Naive B cell (primary cell): ENCODE data around the gene TBC1D9. TPM values are rescaled to one million over a fixed set of nuclear protein-coding genes. Genes with fewer than 3 reads are reported as not detected.
"Not testable (repeated sequence)": the region's sequence is repeated elsewhere in the genome, so short reads cannot be mapped to it uniquely, and the experiment has no call there.

Experiments used
- ATAC-seq, 2 donors: fragments of 150-1000 bp; cut with Tn5 transposase; 2 replicates each; pipeline ENCODE4 v1.10.0; 2021; ENCODE audit warnings: low read depth in 2 of 2, mild to moderate bottlenecking in 2 of 2, moderate library complexity in 2 of 2
- DNase-seq: peaks from one replicate; pipeline ENCODE4 v3.0.0; 2022
- H3K27ac Mint-ChIP-seq, 6 donors: one replicate each; pipeline ENCODE4 v1.8.0; 2020 to 2022; ENCODE audit warnings: mild to moderate bottlenecking in 6 of 6, mixed read lengths in 6 of 6, moderate library complexity in 5 of 6, inconsistent platforms in 2 of 6
- H3K27me3 Mint-ChIP-seq, 3 donors: one replicate each; pipeline ENCODE4 v1.8.0; 2021 to 2022; ENCODE audit warnings: mixed read lengths in 3 of 3, mild to moderate bottlenecking in 1 of 3
- H3K36me3 Mint-ChIP-seq, 2 donors: one replicate each; pipeline ENCODE4 v1.8.0; 2020 to 2022; ENCODE audit warnings: mixed read lengths in 2 of 2, inconsistent platforms in 1 of 2, mild to moderate bottlenecking in 1 of 2
- H3K4me1 Mint-ChIP-seq, 3 donors: one replicate each; pipeline ENCODE4 v1.8.0; 2020 to 2022; ENCODE audit warnings: mixed read lengths in 3 of 3, inconsistent platforms in 1 of 3, mild to moderate bottlenecking in 1 of 3, moderate library complexity in 1 of 3
- H3K4me3 Mint-ChIP-seq, 8 donors: one replicate each; pipeline ENCODE4 v1.8.0; 2020 to 2022; ENCODE audit warnings: mild to moderate bottlenecking in 8 of 8, mixed read lengths in 8 of 8, moderate library complexity in 8 of 8, inconsistent platforms in 2 of 8
- H3K9me3 Mint-ChIP-seq, 7 donors: one replicate each; pipeline ENCODE4 v1.8.0; 2020 to 2022; ENCODE audit warnings: mixed read lengths in 7 of 7, mild to moderate bottlenecking in 5 of 7, inconsistent platforms in 2 of 7, moderate library complexity in 1 of 7
- polyA plus RNA-seq, 6 donors: library from polyadenylated mRNA; unstranded; fragments of 300-500 nt; fragmentation: Illumina TruSeq; gene quantifications; one replicate each; pipeline ENCODE4 v1.2.3, GENCODE V29; 2021; ENCODE audit warnings: low read depth in 6 of 6

The TBC1D9 gene
- 10 to 100 TPM in 5 of 6 donors, 1 to 10 TPM in 1; 4.4 to 38.9 (median 21.2) TPM for polyA plus RNA-seq

GRCh38 chr4:140756319-140757231, at the start of gene TBC1D9:
Gene TBC1D9, minus strand, starts transcription at chr4:140756385. Its CDS starts 340 bp downstream, at chr4:140756045.
- peak within 1 kb of the TSS; percentile 83 to 96 (median 93) for H3K4me3 Mint-ChIP-seq
- DNase-seq = peak; percentile 67
- peak; percentile 60 to 62 for ATAC-seq
- H3K27ac Mint-ChIP-seq = peak within 1 kb of the TSS; percentile 89 to 97 (median 95)
- H3K27me3 Mint-ChIP-seq = no peaks in the 10 kb centered on the region
- H3K9me3 Mint-ChIP-seq = no peaks in the 10 kb centered on the region
- peaks cover 50 to 74% (median 73%) of the 10 kb centered on the region in 3 donors for H3K4me1 Mint-ChIP-seq
- H3K36me3 Mint-ChIP-seq = peaks cover 0 to 19% of the 10 kb centered on the region in 2 donors

GRCh38 chr4:140805293-140805692, 49.1 kb upstream of the TBC1D9 start:
- peaks cover 0 to 13% of the 10 kb centered on the region in 2 donors for H3K36me3 Mint-ChIP-seq
- H3K4me3 Mint-ChIP-seq = peak overlapping the region in 6 of 8 donors; percentile 55 to 83 (median 72)
- no peak for ATAC-seq
- H3K4me1 Mint-ChIP-seq = peaks cover 55 to 98% (median 76%) of the 10 kb centered on the region in 3 donors
- no peaks in the 10 kb centered on the region for H3K27me3 Mint-ChIP-seq
- peak overlapping the region; percentile 60 to 95 (median 82) for H3K27ac Mint-ChIP-seq
- no peak for DNase-seq
- peaks cover 0 to 14% (median 2%) of the 10 kb centered on the region in 7 donors for H3K9me3 Mint-ChIP-seq

GRCh38 chr4:140802591-140802990, 46.4 kb upstream of the TBC1D9 start:
- Mint-ChIP-seq H3K9me3 (peaks cover 0 to 10% (median 2%) of the 10 kb centered on the region in 7 donors), H3K27ac (peak overlapping the region in 5 of 6 donors; percentile 29 to 89 (median 77)), H3K4me1 (peaks cover 55 to 95% (median 74%) of the 10 kb centered on the region in 3 donors), H3K27me3 (no peaks in the 10 kb centered on the region), H3K4me3 (peak overlapping the region in 5 of 8 donors; percentile 10 to 78 (median 50)), H3K36me3 (peaks cover 0 to 13% of the 10 kb centered on the region in 2 donors)
- no peak for ATAC-seq
- no peak for DNase-seq

- Mint-ChIP-seq H3K4me1 (peaks cover 53 to 92% (median 65%) of the 10 kb centered on the region in 3 donors), H3K9me3 (peaks cover 0 to 8% (median 2%) of the 10 kb centered on the region in 7 donors), H3K27ac (peak overlapping the region in 5 of 6 donors; percentile 30 to 93 (median 80)), H3K4me3 (peak overlapping the region in 7 of 8 donors; percentile 60 to 80 (median 75)), H3K27me3 (no peaks in the 10 kb centered on the region), H3K36me3 (peaks cover 0 to 5% of the 10 kb centered on the region in 2 donors)
- ATAC-seq (peak; percentile 95 to 96), DNase-seq (peak; percentile 65)
Measured at GRCh38 chr4:140800666-140801065, 44.5 kb upstream of the TBC1D9 start.

GRCh38 chr4:140799686-140800225, 43.6 kb upstream of the TBC1D9 start:
- peak overlapping the region in 5 of 8 donors; percentile 3 to 66 (median 10) for H3K4me3 Mint-ChIP-seq
- ATAC-seq (no peak), DNase-seq (no peak)
- H3K27ac Mint-ChIP-seq = peak overlapping the region; percentile 1 to 61 (median 34)
- peaks cover 53 to 92% (median 66%) of the 10 kb centered on the region in 3 donors for H3K4me1 Mint-ChIP-seq
- H3K27me3 Mint-ChIP-seq = no peaks in the 10 kb centered on the region
- peaks cover 0 to 5% (median 2%) of the 10 kb centered on the region in 7 donors for H3K9me3 Mint-ChIP-seq
- H3K36me3 Mint-ChIP-seq = no peaks in the 10 kb centered on the region

GRCh38 chr4:140793291-140793690, 37.1 kb upstream of the TBC1D9 start:
- Mint-ChIP-seq H3K36me3 (no peaks in the 10 kb centered on the region), H3K9me3 (peaks cover 0 to 2% (median 0%) of the 10 kb centered on the region in 7 donors)

GRCh38 chr4:140790765-140791164, 34.6 kb upstream of the TBC1D9 start:
- peak; percentile 98 to 99 for ATAC-seq
- peaks cover 0 to 7% of the 10 kb centered on the region in 2 donors for H3K36me3 Mint-ChIP-seq
- peak; percentile 91 for DNase-seq
- H3K9me3 Mint-ChIP-seq = peaks cover 0 to 4% (median 0%) of the 10 kb centered on the region in 7 donors
- peak overlapping the region; percentile 40 to 83 (median 68) for H3K4me3 Mint-ChIP-seq
- peak overlapping the region; percentile 60 to 97 (median 90) for H3K27ac Mint-ChIP-seq
- H3K4me1 Mint-ChIP-seq = peaks cover 58 to 81% (median 61%) of the 10 kb centered on the region in 3 donors
- H3K27me3 Mint-ChIP-seq = no peaks in the 10 kb centered on the region

More at GRCh38 chr4:140793291-140793690, 37.1 kb upstream of the TBC1D9 start:
- H3K27ac Mint-ChIP-seq = peak overlapping the region in 4 of 6 donors; percentile 22 to 90 (median 60)
- H3K4me3 Mint-ChIP-seq = peak overlapping the region in 2 of 8 donors; percentile 8 to 19
- DNase-seq (no peak), ATAC-seq (no peak)
- peaks cover 72 to 92% (median 74%) of the 10 kb centered on the region in 3 donors for H3K4me1 Mint-ChIP-seq
- no peaks in the 10 kb centered on the region for H3K27me3 Mint-ChIP-seq

GRCh38 chr4:140790171-140790570, 34.0 kb upstream of the TBC1D9 start:
- peaks cover 0 to 5% (median 0%) of the 10 kb centered on the region in 7 donors for H3K9me3 Mint-ChIP-seq
- peak; percentile 6 to 17 for ATAC-seq
- H3K36me3 Mint-ChIP-seq = peaks cover 0 to 7% of the 10 kb centered on the region in 2 donors
- H3K4me3 Mint-ChIP-seq = peak overlapping the region; percentile 40 to 83 (median 66)
- peak overlapping the region; percentile 60 to 97 (median 90) for H3K27ac Mint-ChIP-seq
- no peak for DNase-seq
- peaks cover 57 to 77% (median 59%) of the 10 kb centered on the region in 3 donors for H3K4me1 Mint-ChIP-seq
- H3K27me3 Mint-ChIP-seq = no peaks in the 10 kb centered on the region

- no peak for ATAC-seq
- H3K4me3 Mint-ChIP-seq = peak overlapping the region; percentile 2 to 83 (median 64)
Measured at GRCh38 chr4:140789759-140790158, 33.6 kb upstream of the TBC1D9 start.

GRCh38 chr4:140782787-140783186, 26.6 kb upstream of the TBC1D9 start:
- not testable (repeated sequence) for H3K9me3 Mint-ChIP-seq, H3K4me3 Mint-ChIP-seq, DNase-seq, H3K27me3 Mint-ChIP-seq, H3K36me3 Mint-ChIP-seq, ATAC-seq
- peaks cover 5 to 16% (median 11%) of the 10 kb centered on the region in 3 donors for H3K4me1 Mint-ChIP-seq
- H3K27ac Mint-ChIP-seq = peak overlapping the region in 1 of 6 donors; percentile 44

More at GRCh38 chr4:140789759-140790158, 33.6 kb upstream of the TBC1D9 start:
- Mint-ChIP-seq H3K9me3 (peaks cover 0 to 5% (median 0%) of the 10 kb centered on the region in 7 donors), H3K27me3 (no peaks in the 10 kb centered on the region), H3K27ac (peak overlapping the region; percentile 60 to 97 (median 83)), H3K4me1 (peaks cover 54 to 73% (median 55%) of the 10 kb centered on the region in 3 donors), H3K36me3 (peaks cover 0 to 7% of the 10 kb centered on the region in 2 donors)
- DNase-seq = no peak

- H3K4me3 Mint-ChIP-seq = no peak overlapping the region
- peaks cover 0 to 17% (median 8%) of the 10 kb centered on the region in 3 donors for H3K4me1 Mint-ChIP-seq
- no peaks in the 10 kb centered on the region for H3K36me3 Mint-ChIP-seq
- ATAC-seq (no peak), DNase-seq (no peak)
- H3K27ac Mint-ChIP-seq = no peak overlapping the region
- H3K27me3 Mint-ChIP-seq = no peaks in the 10 kb centered on the region
- peaks cover 0 to 5% (median 3%) of the 10 kb centered on the region in 7 donors for H3K9me3 Mint-ChIP-seq
Measured at GRCh38 chr4:140781596-140781995, 25.4 kb upstream of the TBC1D9 start.

- DNase-seq (no peak), ATAC-seq (no peak)
- no peak overlapping the region for H3K27ac Mint-ChIP-seq
- no peak overlapping the region for H3K4me3 Mint-ChIP-seq
- peaks cover 19 to 29% (median 28%) of the 10 kb centered on the region in 3 donors for H3K4me1 Mint-ChIP-seq
- H3K27me3 Mint-ChIP-seq = no peaks in the 10 kb centered on the region
- H3K36me3 Mint-ChIP-seq = peaks cover 0 to 5% of the 10 kb centered on the region in 2 donors
- H3K9me3 Mint-ChIP-seq = no peaks in the 10 kb centered on the region
Measured at GRCh38 chr4:140777894-140778293, 21.7 kb upstream of the TBC1D9 start.

GRCh38 chr4:140777386-140777785, 21.2 kb upstream of the TBC1D9 start:
- Mint-ChIP-seq H3K4me1 (peaks cover 19 to 31% (median 29%) of the 10 kb centered on the region in 3 donors), H3K4me3 (no peak overlapping the region), H3K36me3 (peaks cover 0 to 5% of the 10 kb centered on the region in 2 donors), H3K27ac (no peak overlapping the region), H3K27me3 (no peaks in the 10 kb centered on the region), H3K9me3 (no peaks in the 10 kb centered on the region)
- ATAC-seq = no peak
- DNase-seq = no peak
